Muscle of back (tissue), 11 donors: ENCODE data around the gene MYOM1. TPM values are rescaled to one million over a fixed set of nuclear protein-coding genes. Genes with fewer than 3 reads are reported as not detected.
A peak's percentile ranks its signal among the peaks of the same experiment; 100 is the strongest.
"Not testable (repeated sequence)": the region's sequence is repeated elsewhere in the genome, so short reads cannot be mapped to it uniquely, and the experiment has no call there.

Experiments used
- DNase-seq, 3 donors: peaks; one replicate each; pipeline versions ENCODE4 v3.0.0 to v3.0.0-alpha.2; 2013
- polyA plus RNA-seq, 10 donors: library from polyadenylated mRNA; unstranded; fragments of 120-200 nt; gene quantifications; one replicate each; pipeline ENCODE4 v1.2.1, GENCODE V29; 2013; ENCODE audit not compliant: insufficient read length in 10 of 10

MYOM1 gene
- polyA plus RNA-seq, 10 donors: 382 to 922 (median 665) TPM

GRCh38 chr18:3089579-3089978, 130.2 kb downstream of the MYOM1 start:
- DNase-seq: no peak

- DNase-seq: no peak
Observed at GRCh38 chr18:3088449-3088848, 131.3 kb downstream of the MYOM1 start.

GRCh38 chr18:3086871-3087270, 132.9 kb downstream of the MYOM1 start:
- no peak for DNase-seq

- no peak for DNase-seq
Observed at GRCh38 chr18:3085612-3086011, 134.2 kb downstream of the MYOM1 start.

GRCh38 chr18:3084206-3084605, 135.6 kb downstream of the MYOM1 start:
- no peak for DNase-seq

GRCh38 chr18:3083766-3084165, 136.0 kb downstream of the MYOM1 start:
- DNase-seq: no peak

GRCh38 chr18:3081584-3081991, 138.2 kb downstream of the MYOM1 start:
- DNase-seq: peak in 1 of 3 donors; percentile 25

- no peak for DNase-seq
Observed at GRCh38 chr18:3079653-3080052, 140.1 kb downstream of the MYOM1 start.

GRCh38 chr18:3075491-3075890, 144.3 kb downstream of the MYOM1 start:
- no peak for DNase-seq

GRCh38 chr18:3074087-3074486, 145.7 kb downstream of the MYOM1 start:
- no peak for DNase-seq

- DNase-seq: not testable (repeated sequence)
Observed at GRCh38 chr18:3073353-3073752, 146.4 kb downstream of the MYOM1 start.

GRCh38 chr18:3071676-3072075, 148.1 kb downstream of the MYOM1 start:
- no peak for DNase-seq

GRCh38 chr18:3069671-3070433, 149.9 kb downstream of the MYOM1 start:
- no peak for DNase-seq

GRCh38 chr18:3067722-3068121, 152.0 kb downstream of the MYOM1 start:
- no peak for DNase-seq

GRCh38 chr18:3067165-3067661, 152.6 kb downstream of the MYOM1 start:
- no peak for DNase-seq

GRCh38 chr18:3066341-3067110, 153.2 kb downstream of the MYOM1 start:
- no peak for DNase-seq

- DNase-seq: not testable (repeated sequence)
Observed at GRCh38 chr18:3063766-3064165, 156.0 kb downstream of the MYOM1 start.

GRCh38 chr18:3062798-3063680, 156.7 kb downstream of the MYOM1 start:
- peak; percentile 47 to 79 (median 62) for DNase-seq

- DNase-seq: no peak
Observed at GRCh38 chr18:3061581-3062312, 158.0 kb downstream of the MYOM1 start.

GRCh38 chr18:3060667-3061580, 158.8 kb downstream of the MYOM1 start:
- no peak for DNase-seq
